ENCODE data around the gene MGAT4B. TPM values are rescaled to one million over a fixed set of nuclear protein-coding genes. Genes with fewer than 3 reads are reported as not detected.
"Not testable (repeated sequence)": the region's sequence is repeated elsewhere in the genome, so short reads cannot be mapped to it uniquely, and the experiment has no call there.

MGAT4B gene
- total and polyA plus RNA-seq, 12 donors, result 58.6 to 123 (median 98.0) TPM

DNA sequence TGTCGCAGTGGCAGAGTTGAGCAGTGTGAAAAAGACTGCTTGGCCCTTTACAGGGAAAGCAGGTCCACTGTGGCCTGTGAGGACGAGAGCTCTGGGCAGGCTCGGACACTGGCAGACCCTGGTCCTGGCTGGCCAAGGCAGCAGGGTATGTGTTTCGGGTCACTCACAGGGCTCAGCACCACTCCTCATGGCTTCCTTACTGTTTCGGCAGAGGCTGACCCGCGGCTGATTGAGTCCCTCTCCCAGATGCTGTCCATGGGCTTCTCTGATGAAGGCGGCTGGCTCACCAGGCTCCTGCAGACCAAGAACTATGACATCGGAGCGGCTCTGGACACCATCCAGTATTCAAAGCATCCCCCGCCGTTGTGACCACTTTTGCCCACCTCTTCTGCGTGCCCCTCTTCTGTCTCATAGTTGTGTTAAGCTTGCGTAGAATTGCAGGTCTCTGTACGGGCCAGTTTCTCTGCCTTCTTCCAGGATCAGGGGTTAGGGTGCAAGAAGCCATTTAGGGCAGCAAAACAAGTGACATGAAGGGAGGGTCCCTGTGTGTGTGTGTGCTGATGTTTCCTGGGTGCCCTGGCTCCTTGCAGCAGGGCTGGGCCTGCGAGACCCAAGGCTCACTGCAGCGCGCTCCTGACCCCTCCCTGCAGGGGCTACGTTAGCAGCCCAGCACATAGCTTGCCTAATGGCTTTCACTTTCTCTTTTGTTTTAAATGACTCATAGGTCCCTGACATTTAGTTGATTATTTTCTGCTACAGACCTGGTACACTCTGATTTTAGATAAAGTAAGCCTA, 29.8 kb upstream of the MGAT4B start:
- no peaks in the 10 kb centered on the region for H3K9me3 ChIP-seq
- H3K36me3 ChIP-seq, result peaks cover 12 to 96% (median 67%) of the 10 kb centered on the region in 9 donors
- TF ChIP-seq, protein P1, sequence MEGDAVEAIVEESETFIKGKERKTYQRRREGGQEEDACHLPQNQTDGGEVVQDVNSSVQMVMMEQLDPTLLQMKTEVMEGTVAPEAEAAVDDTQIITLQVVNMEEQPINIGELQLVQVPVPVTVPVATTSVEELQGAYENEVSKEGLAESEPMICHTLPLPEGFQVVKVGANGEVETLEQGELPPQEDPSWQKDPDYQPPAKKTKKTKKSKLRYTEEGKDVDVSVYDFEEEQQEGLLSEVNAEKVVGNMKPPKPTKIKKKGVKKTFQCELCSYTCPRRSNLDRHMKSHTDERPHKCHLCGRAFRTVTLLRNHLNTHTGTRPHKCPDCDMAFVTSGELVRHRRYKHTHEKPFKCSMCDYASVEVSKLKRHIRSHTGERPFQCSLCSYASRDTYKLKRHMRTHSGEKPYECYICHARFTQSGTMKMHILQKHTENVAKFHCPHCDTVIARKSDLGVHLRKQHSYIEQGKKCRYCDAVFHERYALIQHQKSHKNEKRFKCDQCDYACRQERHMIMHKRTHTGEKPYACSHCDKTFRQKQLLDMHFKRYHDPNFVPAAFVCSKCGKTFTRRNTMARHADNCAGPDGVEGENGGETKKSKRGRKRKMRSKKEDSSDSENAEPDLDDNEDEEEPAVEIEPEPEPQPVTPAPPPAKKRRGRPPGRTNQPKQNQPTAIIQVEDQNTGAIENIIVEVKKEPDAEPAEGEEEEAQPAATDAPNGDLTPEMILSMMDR (IDR thresholded peaks at IDR 0.05), result no peak
- no peaks in the 10 kb centered on the region for H3K27me3 ChIP-seq
- ATAC-seq, result peak in 7 of 8 donors; percentile 15 to 45 (median 35)
- no peak overlapping the region for H3K4me3 ChIP-seq
- WGBS, 2 donors, result 86 to 87% methylated on average over 19 of the region's 19 CpGs
- H3K27ac ChIP-seq, result peak overlapping the region in 3 of 10 donors; percentile 16 to 69 (median 31)
- intact Hi-C loops (cut with DNase I), result no loop called here
- DNase-seq, result no peak
- H3K4me1 ChIP-seq, result peaks cover 0 to 34% (median 8%) of the 10 kb centered on the region in 9 donors

DNA sequence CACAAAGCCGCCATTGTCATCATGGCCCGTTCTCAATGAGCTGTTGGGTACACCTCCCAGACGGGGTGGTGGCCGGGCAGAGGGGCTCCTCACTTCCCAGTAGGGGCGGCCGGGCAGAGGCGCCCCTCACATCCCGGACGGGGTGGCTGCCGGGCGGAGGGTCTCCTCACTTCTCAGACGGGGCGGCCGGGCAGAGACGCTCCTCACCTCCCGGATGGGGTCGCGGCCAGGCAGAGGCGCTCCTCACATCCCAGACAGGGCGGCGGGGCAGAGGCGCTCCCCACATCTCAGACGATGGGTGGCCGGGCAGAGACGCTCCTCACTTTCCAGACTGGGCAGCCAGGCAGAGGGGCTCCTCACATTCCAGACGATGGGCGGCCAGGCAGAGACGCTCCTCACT, 28.2 kb upstream of the MGAT4B start:
- H3K27ac ChIP-seq; intact Hi-C loops (cut with DNase I); H3K27me3 ChIP-seq; ATAC-seq; H3K9me3 ChIP-seq; H3K4me3 ChIP-seq; DNase-seq: not testable (repeated sequence)
- WGBS, 2 donors, result 89 to 95% methylated on average over 16 to 20 of the region's 28 CpGs
- peaks cover 0 to 40% (median 8%) of the 10 kb centered on the region in 9 donors for H3K4me1 ChIP-seq
- H3K36me3 ChIP-seq, result peaks cover 12 to 96% (median 72%) of the 10 kb centered on the region in 9 donors

DNA sequence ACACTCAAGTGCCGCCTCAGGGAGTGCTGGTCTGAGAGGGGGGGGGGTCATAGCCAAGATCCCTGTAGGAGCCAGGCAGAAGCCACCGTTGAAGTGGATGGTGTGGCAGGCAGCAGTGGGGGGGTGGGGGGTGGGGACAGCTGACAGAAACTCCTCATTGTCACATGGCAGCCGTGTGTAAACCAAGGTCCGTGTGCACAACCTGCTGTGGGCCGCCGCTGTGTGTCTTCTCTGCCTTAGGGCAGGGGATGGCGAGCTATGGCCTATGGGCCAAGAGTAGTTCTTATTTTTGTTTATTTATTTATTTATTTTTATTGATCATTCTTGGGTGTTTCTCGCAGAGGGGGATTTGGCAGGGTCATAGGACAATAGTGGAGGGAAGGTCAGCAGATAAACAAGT, 27.5 kb upstream of the MGAT4B start:
- Histone ChIP-seq H3K9me3 (no peaks in the 10 kb centered on the region), H3K36me3 (peaks cover 12 to 96% (median 79%) of the 10 kb centered on the region in 9 donors), H3K4me3 (no peak overlapping the region), H3K4me1 (peaks cover 0 to 36% (median 11%) of the 10 kb centered on the region in 9 donors), H3K27me3 (no peaks in the 10 kb centered on the region), H3K27ac (no peak overlapping the region)
- TF ChIP-seq, protein P1 (IDR thresholded peaks at IDR 0.05), result no peak
- 81 to 83% methylated on average over 8 of the region's 8 CpGs for WGBS, 2 donors
- DNase-seq (no peak), ATAC-seq (no peak)
- intact Hi-C loops (cut with DNase I), result no loop called here

DNA sequence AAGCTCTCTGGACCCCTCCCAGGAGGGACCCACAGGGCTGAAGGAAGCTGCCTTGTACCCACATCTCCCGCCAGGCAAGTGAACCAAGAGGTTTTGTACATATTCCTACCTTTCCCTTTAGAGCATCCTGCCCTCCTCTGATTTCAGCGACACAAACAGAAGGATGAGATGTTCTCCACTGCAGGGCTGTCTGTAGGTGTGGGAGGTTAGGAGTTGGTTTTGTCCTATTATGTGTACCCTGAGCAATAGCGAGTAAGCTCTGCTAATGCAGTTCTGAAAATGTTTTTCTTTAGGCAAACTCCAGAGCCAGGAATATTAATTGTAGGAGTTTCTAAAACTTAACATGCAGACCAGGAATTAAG, 27.0 kb upstream of the MGAT4B start:
- WGBS, 2 donors, result 98% methylated on average over 3 of the region's 3 CpGs
- Histone ChIP-seq H3K4me1 (peaks cover 0 to 40% (median 15%) of the 10 kb centered on the region in 9 donors), H3K27ac (no peak overlapping the region), H3K36me3 (peaks cover 12 to 97% (median 82%) of the 10 kb centered on the region in 9 donors), H3K27me3 (no peaks in the 10 kb centered on the region), H3K4me3 (no peak overlapping the region), H3K9me3 (no peaks in the 10 kb centered on the region)
- ATAC-seq, result no peak
- TF ChIP-seq, protein P1 (IDR thresholded peaks at IDR 0.05), result no peak
- intact Hi-C loops (cut with DNase I), result no loop called here
- no peak for DNase-seq
